ENCODE results near the gene NPTX1.

The NPTX1 gene

GRCh38 chr17:80503921-80504320 lies 27.5 kb upstream of the NPTX1 start:
- no peak for DNase-seq (ENCODE audit: low read depth in 2 of 2)

DNA sequence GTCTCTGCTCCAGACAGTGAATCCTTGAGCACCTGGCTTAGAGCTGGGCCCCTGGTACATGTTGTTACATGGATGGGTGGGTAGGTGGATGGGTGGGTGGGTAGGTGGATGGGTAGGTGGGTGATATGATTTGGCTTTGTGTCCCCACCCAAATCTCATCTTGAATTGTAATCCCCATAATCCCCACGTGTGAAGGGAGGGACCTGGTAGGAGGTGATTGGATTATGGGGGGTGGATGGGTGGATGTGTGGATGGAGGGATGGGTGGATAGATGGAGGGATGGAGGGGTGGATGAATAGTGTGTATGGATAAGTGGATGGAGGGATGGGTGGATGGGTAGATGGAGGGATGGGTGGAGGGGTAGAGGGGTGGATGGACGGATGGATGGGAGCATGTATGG lies 26.6 kb upstream of the NPTX1 start:
- DNase-seq (ENCODE audit: low read depth in 2 of 2) = no peak

GRCh38 chr17:80502578-80502877 lies 26.1 kb upstream of the NPTX1 start:
- no peak for DNase-seq (ENCODE audit: low read depth in 2 of 2)

- DNase-seq (ENCODE audit: low read depth in 2 of 2) = no peak
These were observed 25.6 kb upstream of the NPTX1 start for GRCh38 chr17:80501741-80502577.

DNA sequence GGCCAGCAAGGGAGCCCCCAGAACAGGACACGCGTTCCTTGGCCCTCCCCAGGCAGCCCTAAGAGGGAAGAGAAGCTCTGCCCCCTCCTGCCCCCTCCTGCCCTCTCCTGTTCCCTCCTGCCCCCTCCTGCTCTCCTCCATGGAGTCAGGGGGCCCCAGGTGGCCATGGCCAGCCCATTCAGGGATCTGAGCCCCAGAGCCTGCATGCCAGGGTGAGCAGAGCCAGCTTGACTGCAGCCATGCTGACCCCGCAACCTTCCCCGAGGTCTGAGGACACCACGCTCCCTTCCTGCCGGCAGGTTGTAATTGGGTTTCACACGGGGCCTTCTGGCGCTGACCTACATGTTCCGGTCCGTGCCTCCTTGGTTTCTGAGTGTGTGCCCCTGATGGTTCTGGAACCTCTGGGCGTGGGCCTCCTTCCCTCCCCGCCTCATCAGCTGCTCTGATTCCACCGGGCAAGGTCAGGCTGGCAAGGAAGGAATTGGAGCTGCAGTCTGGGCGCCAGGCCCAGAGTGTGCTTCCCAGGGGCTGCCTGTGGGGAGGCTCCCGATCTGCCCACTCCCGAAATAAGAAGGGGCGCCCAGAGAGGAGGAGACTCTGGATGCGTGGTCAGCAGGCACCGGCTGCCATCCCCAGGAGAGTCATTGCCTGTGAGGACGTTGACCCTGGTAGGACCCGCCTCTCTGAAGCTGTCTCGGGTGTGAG lies 23.7 kb upstream of the NPTX1 start:
- no peak for DNase-seq (ENCODE audit: low read depth in 2 of 2)

- DNase-seq (ENCODE audit: low read depth in 2 of 2) = no peak
These were observed 23.2 kb upstream of the NPTX1 start for GRCh38 chr17:80499560-80499959.

- DNase-seq (ENCODE audit: low read depth in 2 of 2) = no peak
These were observed 22.6 kb upstream of the NPTX1 start for GRCh38 chr17:80498920-80499410.

- DNase-seq (ENCODE audit: low read depth in 2 of 2) = no peak
These were observed 22.0 kb upstream of the NPTX1 start for GRCh38 chr17:80498242-80498919.

GRCh38 chr17:80497726-80498241 lies 21.4 kb upstream of the NPTX1 start:
- no peak for DNase-seq (ENCODE audit: low read depth in 2 of 2)

GRCh38 chr17:80494547-80494946 lies 18.1 kb upstream of the NPTX1 start:
- no peak for DNase-seq (ENCODE audit: low read depth in 2 of 2)

DNA sequence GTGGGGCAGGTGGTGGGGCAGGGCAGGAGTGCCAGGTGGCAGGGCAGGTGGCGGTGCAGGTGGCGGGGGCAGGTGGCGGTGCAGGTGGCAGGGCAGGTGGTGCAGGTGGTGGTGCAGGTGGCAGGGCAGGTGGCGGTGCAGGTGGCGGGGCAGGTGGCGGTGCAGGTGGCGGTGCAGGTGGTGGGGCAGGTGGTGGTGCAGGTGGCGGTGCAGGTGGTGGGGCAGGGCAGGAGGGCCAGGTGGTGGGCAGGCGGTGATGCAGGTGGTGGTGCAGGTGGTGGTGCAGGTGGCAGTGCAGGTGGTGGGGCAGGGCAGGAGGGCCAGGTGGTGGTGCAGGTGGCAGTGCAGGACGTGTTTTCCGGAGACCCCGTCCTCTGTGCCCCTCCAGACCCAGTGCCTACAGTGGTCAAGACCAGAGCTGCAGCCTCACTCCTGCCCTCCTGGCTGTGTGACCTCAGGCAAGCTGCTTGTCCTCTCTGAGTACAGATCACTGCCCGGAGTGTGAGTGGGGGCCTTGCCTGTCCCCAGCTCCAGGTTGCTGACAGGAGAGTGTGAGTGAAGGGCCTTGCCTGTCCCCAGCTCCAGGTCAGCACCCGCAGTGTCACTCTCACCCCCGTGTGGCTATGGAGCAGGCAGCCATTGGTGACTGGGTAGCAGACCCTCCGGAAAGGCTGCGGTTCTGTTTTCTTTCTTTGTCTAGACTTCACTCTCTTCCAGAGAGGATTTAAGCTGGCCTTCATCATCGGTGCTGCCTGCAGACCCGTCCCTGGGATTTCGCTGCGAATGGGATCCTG lies 16.1 kb upstream of the NPTX1 start:
- no peak for DNase-seq (ENCODE audit: low read depth in 2 of 2)

DNA sequence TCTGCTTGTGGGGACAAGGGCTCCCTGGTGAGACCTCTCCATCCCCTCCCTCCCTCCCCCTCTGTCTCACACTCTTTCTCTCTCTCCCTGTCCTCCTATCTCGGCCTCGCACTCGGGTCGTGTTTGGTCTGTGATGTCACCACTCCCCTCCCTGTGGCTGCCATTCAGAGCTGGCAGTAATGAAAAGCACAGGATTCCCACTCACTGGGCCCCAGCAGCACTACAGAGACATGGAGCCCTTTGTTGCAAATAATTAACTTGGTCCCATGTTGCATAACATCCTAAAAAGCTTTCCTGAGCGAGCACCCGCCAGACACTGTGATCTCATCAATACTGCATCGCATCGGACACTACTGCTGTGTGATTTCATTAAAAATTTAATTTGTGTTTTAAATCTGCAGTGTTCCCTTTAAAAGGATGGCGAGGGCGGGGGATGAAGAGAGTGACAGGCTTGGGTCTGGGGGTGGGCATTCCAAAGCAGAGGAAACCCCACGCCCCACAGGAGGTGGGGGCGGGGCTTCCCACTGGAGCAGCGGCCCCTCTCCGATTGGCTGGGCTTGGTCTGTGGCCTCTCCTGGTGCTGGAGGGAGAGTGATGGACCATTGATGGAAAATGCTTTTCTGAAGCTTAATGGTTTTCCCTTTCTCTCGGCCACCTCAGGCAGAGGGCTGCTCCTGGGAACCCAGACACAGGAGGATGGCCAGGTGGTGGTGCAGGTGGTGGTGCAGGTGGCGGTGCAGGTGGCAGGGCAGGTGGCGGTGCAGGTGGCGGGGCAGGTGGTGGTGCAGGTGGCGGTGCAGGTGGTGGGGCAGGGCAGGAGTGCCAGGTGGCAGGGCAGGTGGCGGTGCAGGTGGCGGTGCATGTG lies 15.3 kb upstream of the NPTX1 start:
- no peak for DNase-seq (ENCODE audit: low read depth in 2 of 2)

DNA sequence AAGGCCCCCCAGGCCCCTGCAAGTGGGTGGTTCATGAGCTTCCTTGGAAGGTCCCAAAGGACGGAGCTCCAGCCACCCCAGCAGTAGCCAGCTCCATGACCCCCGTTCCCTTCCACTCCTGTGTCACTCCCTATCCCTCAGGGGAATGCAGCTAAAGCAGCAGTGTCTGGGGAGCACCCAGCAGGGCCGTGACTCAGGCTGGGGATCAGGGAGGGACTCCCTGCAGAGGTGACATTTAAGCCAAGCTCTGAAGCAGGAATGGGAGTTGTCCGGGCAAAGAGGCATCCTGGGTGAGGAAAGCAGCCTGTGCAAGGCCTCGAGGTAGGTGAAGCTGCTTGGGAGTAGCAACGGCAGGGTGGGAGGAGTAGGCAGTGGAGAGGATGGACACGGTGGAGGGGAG lies 11.1 kb upstream of the NPTX1 start:
- no peak for DNase-seq (ENCODE audit: low read depth in 2 of 2)

DNA sequence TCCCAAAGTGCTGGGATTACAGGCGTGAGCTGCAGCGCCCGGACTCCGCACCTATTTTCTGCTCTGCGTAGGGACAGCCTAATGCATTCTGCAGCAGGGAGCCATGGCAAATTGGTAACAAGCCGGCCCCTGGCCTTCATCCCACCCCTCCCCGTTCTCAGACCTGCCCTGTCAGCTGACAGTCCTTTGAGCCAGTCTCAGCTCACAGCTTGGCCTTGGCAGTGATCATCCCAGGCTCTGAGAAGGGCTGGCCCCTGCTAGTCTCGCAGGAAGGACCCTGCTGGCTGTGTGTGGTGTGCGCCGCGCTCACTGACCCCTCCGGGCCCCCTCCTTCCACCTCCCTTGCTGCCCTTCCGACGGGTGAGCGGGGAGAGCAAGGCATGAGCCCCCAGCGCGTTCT lies 10.3 kb upstream of the NPTX1 start:
- no peak for DNase-seq (ENCODE audit: low read depth in 2 of 2)

DNA sequence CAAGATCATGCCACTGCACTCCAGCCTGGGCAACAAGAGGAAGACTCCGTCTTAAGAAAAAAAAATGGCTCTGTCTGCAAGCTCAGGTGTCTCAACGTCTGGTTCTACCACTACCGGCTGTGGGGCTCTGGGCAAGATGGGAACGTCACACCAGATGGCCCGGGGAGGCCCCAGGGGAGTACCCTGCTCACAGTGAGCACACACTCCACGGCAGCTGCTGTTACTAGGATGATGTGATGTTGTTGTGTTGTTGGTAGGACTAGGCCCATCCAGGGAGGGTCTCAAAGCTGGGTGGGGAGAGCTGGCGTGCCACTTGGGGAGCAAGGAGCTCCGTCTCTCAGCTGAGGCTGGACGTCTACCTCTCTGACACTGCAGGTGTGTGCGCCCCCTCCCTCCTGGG lies 9.4 kb upstream of the NPTX1 start:
- DNase-seq (ENCODE audit: low read depth in 2 of 2) = no peak

GRCh38 chr17:80482555-80483308 lies 6.3 kb upstream of the NPTX1 start:
- DNase-seq (ENCODE audit: low read depth in 2 of 2) = no peak

GRCh38 chr17:80482058-80482318 lies 5.6 kb upstream of the NPTX1 start:
- no peak for DNase-seq (ENCODE audit: low read depth in 2 of 2)

DNA sequence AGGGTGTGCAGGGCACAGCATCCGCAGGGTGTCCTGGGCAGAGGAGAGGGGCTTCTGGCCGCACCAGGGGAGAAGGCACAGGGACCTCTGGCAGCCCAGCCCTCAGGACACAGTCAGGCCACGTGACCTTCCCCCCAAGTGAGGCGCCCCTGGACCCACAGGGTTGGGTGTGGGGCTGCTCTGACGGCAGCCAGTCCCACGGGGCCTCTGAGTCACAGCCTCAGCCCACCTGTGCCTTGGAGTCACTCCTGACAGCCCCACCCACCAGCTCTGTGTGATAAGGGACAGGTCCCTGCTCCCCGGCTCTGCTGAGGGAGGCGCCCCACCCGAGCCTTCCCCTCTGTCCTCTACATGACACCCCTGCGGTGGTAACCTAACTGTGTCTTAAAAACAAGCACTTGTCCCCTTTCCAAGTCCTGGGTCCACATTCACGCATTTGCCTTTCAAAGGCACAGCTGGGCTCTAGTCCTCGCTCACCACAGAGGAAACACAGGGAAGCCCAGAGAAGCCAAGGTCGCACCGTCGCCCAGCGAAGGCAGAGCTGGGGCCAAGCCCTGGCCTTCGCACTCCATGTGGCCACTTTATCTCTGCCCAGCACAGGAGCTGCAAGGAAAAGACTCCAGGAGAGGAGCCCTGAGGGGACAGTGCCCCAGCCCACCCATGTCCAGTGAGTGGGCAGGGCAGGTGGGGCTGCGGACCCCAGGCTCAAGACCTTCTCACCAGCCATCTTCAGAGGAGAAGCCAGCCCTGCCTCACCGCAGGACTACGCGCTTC lies 5.1 kb upstream of the NPTX1 start:
- DNase-seq (ENCODE audit: low read depth in 2 of 2) = no peak

DNA sequence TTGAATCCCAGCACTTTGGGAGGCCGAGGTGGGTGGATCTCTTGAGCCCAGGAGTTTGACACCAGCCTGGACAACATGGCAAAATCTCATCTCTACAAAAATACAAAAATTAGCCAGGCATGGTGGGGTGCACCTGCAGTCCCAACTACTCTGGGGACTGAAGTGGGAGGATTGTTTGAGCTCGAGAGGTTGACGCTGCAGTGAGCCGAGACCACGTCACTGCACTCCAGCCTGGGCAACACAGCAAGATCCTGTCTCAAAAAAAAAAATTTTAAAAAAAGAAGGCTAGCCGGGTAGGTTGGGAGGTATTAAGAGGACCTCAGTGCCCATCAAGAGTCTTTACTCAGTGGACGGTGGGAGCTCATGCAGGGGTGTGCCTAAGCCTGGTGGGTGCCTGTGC lies 3.8 kb upstream of the NPTX1 start:
- DNase-seq (ENCODE audit: low read depth in 2 of 2) = no peak

DNA sequence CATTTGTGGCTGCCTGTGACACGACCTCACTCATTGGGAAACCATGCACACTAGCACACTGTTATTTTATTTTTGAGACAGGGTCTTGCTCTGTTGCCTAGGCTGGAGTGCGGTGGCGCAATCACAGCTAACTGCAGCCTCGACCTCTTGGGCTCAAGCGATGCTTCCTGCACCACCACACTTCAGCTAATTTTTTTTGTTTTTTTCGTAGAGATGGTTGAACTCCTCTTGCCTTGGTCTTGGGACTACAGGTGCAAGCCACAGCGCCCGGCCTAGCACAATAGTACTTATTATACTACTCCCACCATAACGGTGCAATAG lies 2.8 kb upstream of the NPTX1 start:
- DNase-seq (ENCODE audit: low read depth in 2 of 2) = no peak

All from stimulated activated CD8-positive, alpha-beta memory T cell treated with anti-CD3 and anti-CD28 coated beads, Interleukin-7, amount 100 ng/mL, for 4 hours (primary cell).